K562 (cell line): Measurements from ENCODE around the gene INTS1. TPM values are rescaled to one million over a fixed set of nuclear protein-coding genes. Genes with fewer than 3 reads are reported as not detected.

ENCODE experiments used
- ARNT ChIP-seq, 2 experiments: fragments of 450-650 bp; IDR thresholded peaks; 2 replicates each; pipeline ENCODE4 v1.6.1; 2016; ENCODE audit warnings: mild to moderate bottlenecking in 1 of 2
- BHLHE40 ChIP-seq: IDR thresholded peaks from 2 replicates; pipeline ENCODE4 v1.6.1; 2011; ENCODE audit warnings: low read length, improper control_type of control experiment
- FOXA1 ChIP-seq: fragments of 450-650 bp; IDR thresholded peaks from 2 replicates; pipeline ENCODE4 v1.6.1; 2016; ENCODE audit warnings: mild to moderate bottlenecking, borderline replicate concordance
- HCFC1 ChIP-seq: IDR thresholded peaks from 2 replicates; pipeline ENCODE4 v1.6.1; 2012; ENCODE audit warnings: low read depth, low read length, improper control_type of control experiment
- HDAC2 ChIP-seq: fragments of 450-650 bp; IDR thresholded peaks from 2 replicates; pipeline ENCODE4 v1.6.1; 2016; ENCODE audit warnings: mild to moderate bottlenecking
- HEY1 ChIP-seq: fragments of 250-450 bp; sonication (Bioruptor Pico); IDR thresholded peaks from 2 replicates; pipeline ENCODE4 v1.5.0; 2020; ENCODE audit warnings: mild to moderate bottlenecking, moderate library complexity, borderline replicate concordance
- IRF2 ChIP-seq: sonication (generic); formaldehyde crosslinking; IDR thresholded peaks from 2 replicates; pipeline ENCODE4 v1.8.1; 2022; ENCODE audit warnings: mild to moderate bottlenecking, missing genetic modification reagents
- JUND ChIP-seq, 2 experiments: IDR thresholded peaks; 2 replicates in 1 of 2; 3 replicates in 1 of 2; pipeline ENCODE4 v1.6.1; 2011; ENCODE audit warnings: borderline replicate concordance in 2 of 2, low read depth in 2 of 2, low read length in 2 of 2, improper control_type of control experiment in 1 of 2, missing biosample characterization in 1 of 2, missing genetic modification characterization in 1 of 2, missing genetic modification reagents in 1 of 2
- NBN ChIP-seq: fragments of 450-650 bp; IDR thresholded peaks from 2 replicates; pipeline ENCODE4 v1.6.1; 2016; ENCODE audit warnings: low read depth, mild to moderate bottlenecking
- NR1H2 ChIP-seq: sonication (generic); formaldehyde crosslinking; IDR thresholded peaks from 2 replicates; pipeline ENCODE4 v1.4.0; 2020; ENCODE audit warnings: mild to moderate bottlenecking, missing genetic modification reagents
- PHF20 ChIP-seq: fragments of 450-650 bp; IDR thresholded peaks from 2 replicates; pipeline ENCODE4 v1.6.1; 2018; ENCODE audit not compliant: partially characterized antibody
- TAF15 ChIP-seq: fragments of 200-400 bp; formaldehyde crosslinking; IDR thresholded peaks from 2 replicates; pipeline ENCODE4 v1.6.1; 2017; ENCODE audit warnings: mild to moderate bottlenecking, low read depth, low read length, moderate library complexity
- ZNF445 ChIP-seq: fragments of 250-450 bp; sonication (Bioruptor Pico); IDR thresholded peaks from 2 replicates; pipeline ENCODE4 v1.4.0; 2020; ENCODE audit warnings: low read depth, mild to moderate bottlenecking, moderate library complexity
- polyA plus RNA-seq, 8 experiments: library from polyadenylated mRNA; depleted of rRNA in 4 of 8; stranded (reverse) in 5 of 8; unstranded in 3 of 8; fragments of >200 nt; fragmentation: Nextera tagmentation in 2 of 8; fragmentation: Illumina TruSeq in 1 of 8; extraction: Ambion mirVana in 2 of 8; extraction: Trizol in 1 of 8; gene quantifications; 2 replicates each; pipeline versions ENCODE4 v1.2.1 to v1.2.3, GENCODE V29; 2011 to 2014; ENCODE audit warnings: inconsistent platforms in 1 of 8, missing spikeins in 1 of 8
- total RNA-seq, 7 experiments: library from RNA; depleted of rRNA in 6 of 7; stranded (reverse); fragments of >200 nt in 6 of 7; fragmentation: Illumina TruSeq in 2 of 7; extraction: Trizol in 2 of 7; gene quantifications; 2 replicates each; pipeline versions ENCODE4 v1.2.1 to v1.2.3, GENCODE V29; 2011 to 2021; ENCODE audit warnings: low replicate concordance in 1 of 7
- TF ChIP-seq, protein P1 (sequence below): fragments of 450-650 bp; formaldehyde crosslinking; IDR thresholded peaks from 2 replicates; pipeline ENCODE4 v1.4.0; 2020; ENCODE audit warnings: mild to moderate bottlenecking, moderate library complexity
- TF ChIP-seq, protein P2 (sequence below): sonication (generic); formaldehyde crosslinking; IDR thresholded peaks from 2 replicates; pipeline ENCODE4 v1.8.0; 2023; ENCODE audit warnings: mild to moderate bottlenecking, missing genetic modification reagents
- TF ChIP-seq, protein P3 (sequence below): fragments of 450-650 bp; IDR thresholded peaks from 2 replicates; pipeline ENCODE4 v1.6.1; 2016
- TF ChIP-seq, protein P4 (sequence below): sonication (generic); formaldehyde crosslinking; IDR thresholded peaks from 2 replicates; pipeline ENCODE4 v1.8.1; 2023; ENCODE audit warnings: mild to moderate bottlenecking, missing genetic modification reagents
- TF ChIP-seq, protein P5 (sequence below): sonication (generic); formaldehyde crosslinking; IDR thresholded peaks from 2 replicates; pipeline ENCODE4 v1.9.0; 2022; ENCODE audit warnings: mild to moderate bottlenecking, missing genetic modification reagents
- TF ChIP-seq, protein P6 (sequence below): sonication (generic); formaldehyde crosslinking; IDR thresholded peaks from 2 replicates; pipeline ENCODE4 v1.9.0; 2022; ENCODE audit warnings: mild to moderate bottlenecking, missing genetic modification reagents

The INTS1 gene
- total and polyA plus RNA-seq, 9 of the 15 experiments (the other 6 are each of a cell fraction or from before 2014, with no cell fraction given) = 0.34 to 119 (median 18.5) TPM

DNA sequence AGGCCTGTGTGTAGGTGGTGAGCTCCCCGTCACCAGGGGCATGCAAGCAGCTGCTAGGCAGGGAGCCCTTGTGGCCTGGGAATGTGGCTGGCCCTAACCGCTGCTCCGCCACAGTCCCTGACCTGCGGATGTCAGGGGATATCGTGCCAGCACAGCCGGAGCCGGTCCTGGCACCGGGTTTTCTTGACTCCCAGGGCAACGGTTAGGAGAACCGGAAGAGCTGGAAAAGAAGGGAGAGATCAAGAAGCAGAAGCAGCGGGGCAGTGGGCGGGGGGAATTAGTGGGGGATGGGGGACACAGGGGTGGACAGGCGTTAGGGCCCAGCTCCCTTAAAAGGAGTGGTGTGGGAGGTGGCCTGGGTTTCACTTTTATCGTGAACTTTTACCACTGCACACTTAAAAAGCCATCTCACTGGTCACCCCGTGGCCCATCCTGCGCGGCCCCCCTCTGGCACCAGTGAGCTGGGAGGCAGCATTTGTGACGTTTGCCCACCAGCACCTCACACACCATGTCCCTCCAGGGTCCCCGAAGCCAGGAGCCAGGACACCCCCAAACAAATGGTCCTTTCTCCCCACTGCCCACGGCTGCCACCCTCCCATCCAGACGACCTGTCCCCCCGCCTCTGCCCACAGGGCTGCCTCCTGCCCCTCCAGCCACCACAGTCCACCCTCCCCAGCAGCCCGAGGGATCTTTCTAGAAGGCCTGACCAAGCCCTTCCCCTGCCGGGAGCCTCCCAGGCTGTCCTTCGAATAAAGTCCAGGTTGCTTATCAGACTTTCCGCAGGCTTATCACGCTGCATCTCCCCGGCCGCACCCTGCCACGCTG, 43.2 kb downstream of the INTS1 start (continued):
- TF ChIP-seq, protein P1, sequence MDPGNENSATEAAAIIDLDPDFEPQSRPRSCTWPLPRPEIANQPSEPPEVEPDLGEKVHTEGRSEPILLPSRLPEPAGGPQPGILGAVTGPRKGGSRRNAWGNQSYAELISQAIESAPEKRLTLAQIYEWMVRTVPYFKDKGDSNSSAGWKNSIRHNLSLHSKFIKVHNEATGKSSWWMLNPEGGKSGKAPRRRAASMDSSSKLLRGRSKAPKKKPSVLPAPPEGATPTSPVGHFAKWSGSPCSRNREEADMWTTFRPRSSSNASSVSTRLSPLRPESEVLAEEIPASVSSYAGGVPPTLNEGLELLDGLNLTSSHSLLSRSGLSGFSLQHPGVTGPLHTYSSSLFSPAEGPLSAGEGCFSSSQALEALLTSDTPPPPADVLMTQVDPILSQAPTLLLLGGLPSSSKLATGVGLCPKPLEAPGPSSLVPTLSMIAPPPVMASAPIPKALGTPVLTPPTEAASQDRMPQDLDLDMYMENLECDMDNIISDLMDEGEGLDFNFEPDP (CRISPR knock-in tag) = 0 out of 2 replicates have a peak, but pooled peaks have one; percentile 25
- TF ChIP-seq IRF2 (CRISPR knock-in tag) (no peak), PHF20 (peak; percentile 93), JUND (IDR thresholded peaks at IDR 0.05; ENCODE audit: borderline replicate concordance, low read depth, low read length) (no peak), JUND (tag; IDR thresholded peaks at IDR 0.05; ENCODE audit: borderline replicate concordance, low read depth, low read length) (peak; percentile 47; the same call in 1 of the 3 replicates), NBN (peak; percentile 84), HEY1 (CRISPR knock-in tag) (no peak), NR1H2 (CRISPR knock-in tag) (no peak), BHLHE40 (no peak), FOXA1 (no peak), TAF15 (no peak), ARNT (IDR thresholded peaks at IDR 0.05) (peak; percentile 79 to 93; a peak in 3 of 4 replicates), HDAC2 (peak; percentile 100), ZNF445 (CRISPR knock-in tag) (no peak), HCFC1 (peak; percentile 4; the same call in 1 of the 2 replicates)
- TF ChIP-seq, protein P2, sequence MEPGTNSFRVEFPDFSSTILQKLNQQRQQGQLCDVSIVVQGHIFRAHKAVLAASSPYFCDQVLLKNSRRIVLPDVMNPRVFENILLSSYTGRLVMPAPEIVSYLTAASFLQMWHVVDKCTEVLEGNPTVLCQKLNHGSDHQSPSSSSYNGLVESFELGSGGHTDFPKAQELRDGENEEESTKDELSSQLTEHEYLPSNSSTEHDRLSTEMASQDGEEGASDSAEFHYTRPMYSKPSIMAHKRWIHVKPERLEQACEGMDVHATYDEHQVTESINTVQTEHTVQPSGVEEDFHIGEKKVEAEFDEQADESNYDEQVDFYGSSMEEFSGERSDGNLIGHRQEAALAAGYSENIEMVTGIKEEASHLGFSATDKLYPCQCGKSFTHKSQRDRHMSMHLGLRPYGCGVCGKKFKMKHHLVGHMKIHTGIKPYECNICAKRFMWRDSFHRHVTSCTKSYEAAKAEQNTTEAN (CRISPR knock-in tag) = no peak; the same call in 1 of the 2 replicates
- TF ChIP-seq, protein P3, sequence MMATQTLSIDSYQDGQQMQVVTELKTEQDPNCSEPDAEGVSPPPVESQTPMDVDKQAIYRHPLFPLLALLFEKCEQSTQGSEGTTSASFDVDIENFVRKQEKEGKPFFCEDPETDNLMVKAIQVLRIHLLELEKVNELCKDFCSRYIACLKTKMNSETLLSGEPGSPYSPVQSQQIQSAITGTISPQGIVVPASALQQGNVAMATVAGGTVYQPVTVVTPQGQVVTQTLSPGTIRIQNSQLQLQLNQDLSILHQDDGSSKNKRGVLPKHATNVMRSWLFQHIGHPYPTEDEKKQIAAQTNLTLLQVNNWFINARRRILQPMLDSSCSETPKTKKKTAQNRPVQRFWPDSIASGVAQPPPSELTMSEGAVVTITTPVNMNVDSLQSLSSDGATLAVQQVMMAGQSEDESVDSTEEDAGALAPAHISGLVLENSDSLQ = peak; percentile 26
- TF ChIP-seq, protein P4, sequence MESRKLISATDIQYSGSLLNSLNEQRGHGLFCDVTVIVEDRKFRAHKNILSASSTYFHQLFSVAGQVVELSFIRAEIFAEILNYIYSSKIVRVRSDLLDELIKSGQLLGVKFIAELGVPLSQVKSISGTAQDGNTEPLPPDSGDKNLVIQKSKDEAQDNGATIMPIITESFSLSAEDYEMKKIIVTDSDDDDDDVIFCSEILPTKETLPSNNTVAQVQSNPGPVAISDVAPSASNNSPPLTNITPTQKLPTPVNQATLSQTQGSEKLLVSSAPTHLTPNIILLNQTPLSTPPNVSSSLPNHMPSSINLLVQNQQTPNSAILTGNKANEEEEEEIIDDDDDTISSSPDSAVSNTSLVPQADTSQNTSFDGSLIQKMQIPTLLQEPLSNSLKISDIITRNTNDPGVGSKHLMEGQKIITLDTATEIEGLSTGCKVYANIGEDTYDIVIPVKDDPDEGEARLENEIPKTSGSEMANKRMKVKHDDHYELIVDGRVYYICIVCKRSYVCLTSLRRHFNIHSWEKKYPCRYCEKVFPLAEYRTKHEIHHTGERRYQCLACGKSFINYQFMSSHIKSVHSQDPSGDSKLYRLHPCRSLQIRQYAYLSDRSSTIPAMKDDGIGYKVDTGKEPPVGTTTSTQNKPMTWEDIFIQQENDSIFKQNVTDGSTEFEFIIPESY (CRISPR knock-in tag) = peak; percentile 77
- TF ChIP-seq, protein P5, sequence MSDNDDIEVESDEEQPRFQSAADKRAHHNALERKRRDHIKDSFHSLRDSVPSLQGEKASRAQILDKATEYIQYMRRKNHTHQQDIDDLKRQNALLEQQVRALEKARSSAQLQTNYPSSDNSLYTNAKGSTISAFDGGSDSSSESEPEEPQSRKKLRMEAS (CRISPR knock-in tag) = peak; percentile 74
- TF ChIP-seq, protein P6, sequence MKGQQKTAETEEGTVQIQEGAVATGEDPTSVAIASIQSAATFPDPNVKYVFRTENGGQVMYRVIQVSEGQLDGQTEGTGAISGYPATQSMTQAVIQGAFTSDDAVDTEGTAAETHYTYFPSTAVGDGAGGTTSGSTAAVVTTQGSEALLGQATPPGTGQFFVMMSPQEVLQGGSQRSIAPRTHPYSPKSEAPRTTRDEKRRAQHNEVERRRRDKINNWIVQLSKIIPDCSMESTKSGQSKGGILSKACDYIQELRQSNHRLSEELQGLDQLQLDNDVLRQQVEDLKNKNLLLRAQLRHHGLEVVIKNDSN = no peak
